GM23338 (cell line): Measurements from ENCODE around the gene MYMX.

Source experiments
- TF ChIP-seq, protein P1 (sequence below), 2 experiments: fragments of 200-600 bp in 1 of 2; sonication (generic) in 1 of 2; conservative IDR thresholded peaks; 2 replicates each; pipeline versions ENCODE4 v1.5.1 to v1.6.1; 2016 to 2017; ENCODE audit warnings: antibody characterized with exemption in 2 of 2, low read depth in 2 of 2, mild to moderate bottlenecking in 2 of 2, moderate library complexity in 1 of 2
- TF ChIP-seq, protein P2 (sequence below): IDR thresholded peaks from 2 replicates; pipeline ENCODE4 v1.6.1; 2016; ENCODE audit warnings: antibody characterized with exemption

DNA sequence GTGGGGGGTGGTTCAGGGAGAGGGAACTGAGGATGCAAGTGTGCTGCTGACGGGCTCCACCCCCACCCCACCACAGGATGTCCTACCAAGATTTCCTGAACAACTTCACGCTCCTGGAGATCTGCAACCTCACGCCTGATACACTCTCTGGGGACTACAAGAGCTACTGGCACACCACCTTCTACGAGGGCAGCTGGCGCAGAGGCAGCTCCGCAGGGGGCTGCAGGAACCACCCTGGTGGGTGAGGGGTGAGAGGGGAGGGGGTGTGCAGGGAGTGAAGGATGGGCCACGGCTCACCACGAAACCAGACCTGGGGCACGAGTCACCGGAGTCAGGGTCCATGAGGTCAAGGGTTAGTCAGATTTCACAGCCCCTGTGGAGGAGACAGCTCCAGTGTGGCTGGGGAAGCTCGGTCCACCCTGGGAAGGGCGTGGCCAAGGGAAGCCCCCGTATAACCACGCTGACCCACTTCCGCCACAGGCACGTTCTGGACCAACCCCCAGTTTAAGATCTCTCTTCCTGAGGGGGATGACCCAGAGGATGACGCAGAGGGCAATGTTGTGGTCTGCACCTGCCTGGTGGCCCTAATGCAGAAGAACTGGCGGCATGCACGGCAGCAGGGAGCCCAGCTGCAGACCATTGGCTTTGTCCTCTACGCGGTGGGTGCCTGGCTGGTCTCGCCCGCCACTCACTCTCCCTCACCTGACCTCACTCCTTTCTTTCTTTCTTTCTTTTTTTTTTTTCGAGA lies 39.8 kb upstream of the MYMX start:
- TF ChIP-seq, protein P1, sequence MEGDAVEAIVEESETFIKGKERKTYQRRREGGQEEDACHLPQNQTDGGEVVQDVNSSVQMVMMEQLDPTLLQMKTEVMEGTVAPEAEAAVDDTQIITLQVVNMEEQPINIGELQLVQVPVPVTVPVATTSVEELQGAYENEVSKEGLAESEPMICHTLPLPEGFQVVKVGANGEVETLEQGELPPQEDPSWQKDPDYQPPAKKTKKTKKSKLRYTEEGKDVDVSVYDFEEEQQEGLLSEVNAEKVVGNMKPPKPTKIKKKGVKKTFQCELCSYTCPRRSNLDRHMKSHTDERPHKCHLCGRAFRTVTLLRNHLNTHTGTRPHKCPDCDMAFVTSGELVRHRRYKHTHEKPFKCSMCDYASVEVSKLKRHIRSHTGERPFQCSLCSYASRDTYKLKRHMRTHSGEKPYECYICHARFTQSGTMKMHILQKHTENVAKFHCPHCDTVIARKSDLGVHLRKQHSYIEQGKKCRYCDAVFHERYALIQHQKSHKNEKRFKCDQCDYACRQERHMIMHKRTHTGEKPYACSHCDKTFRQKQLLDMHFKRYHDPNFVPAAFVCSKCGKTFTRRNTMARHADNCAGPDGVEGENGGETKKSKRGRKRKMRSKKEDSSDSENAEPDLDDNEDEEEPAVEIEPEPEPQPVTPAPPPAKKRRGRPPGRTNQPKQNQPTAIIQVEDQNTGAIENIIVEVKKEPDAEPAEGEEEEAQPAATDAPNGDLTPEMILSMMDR (conservative IDR thresholded peaks at IDR 0.05; ENCODE audit: low read depth in 2 of 2): no peak
- TF ChIP-seq, protein P2, sequence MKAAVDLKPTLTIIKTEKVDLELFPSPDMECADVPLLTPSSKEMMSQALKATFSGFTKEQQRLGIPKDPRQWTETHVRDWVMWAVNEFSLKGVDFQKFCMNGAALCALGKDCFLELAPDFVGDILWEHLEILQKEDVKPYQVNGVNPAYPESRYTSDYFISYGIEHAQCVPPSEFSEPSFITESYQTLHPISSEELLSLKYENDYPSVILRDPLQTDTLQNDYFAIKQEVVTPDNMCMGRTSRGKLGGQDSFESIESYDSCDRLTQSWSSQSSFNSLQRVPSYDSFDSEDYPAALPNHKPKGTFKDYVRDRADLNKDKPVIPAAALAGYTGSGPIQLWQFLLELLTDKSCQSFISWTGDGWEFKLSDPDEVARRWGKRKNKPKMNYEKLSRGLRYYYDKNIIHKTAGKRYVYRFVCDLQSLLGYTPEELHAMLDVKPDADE: no peak
